Lower lobe of right lung (tissue), 2 donors: ENCODE data around the gene LRRK1. TPM values are rescaled to one million over a fixed set of nuclear protein-coding genes. Genes with fewer than 3 reads are reported as not detected.
"Not testable (repeated sequence)": the region's sequence is repeated elsewhere in the genome, so short reads cannot be mapped to it uniquely, and the experiment has no call there.

Experiments
- ATAC-seq, 2 donors: fragments of 200-7000 bp; cut with Tn5 transposase; one replicate each; pipeline ENCODE4 v1.9.1; 2020 to 2022; ENCODE audit warnings: mild to moderate bottlenecking in 2 of 2, moderate library complexity in 2 of 2
- DNase-seq: peaks from one replicate; pipeline ENCODE4 v3.0.0-alpha.2; 2020
- H3K27ac ChIP-seq: fragments of 200-600 bp; one replicate; pipeline ENCODE4 v1.8.0; 2022
- H3K27me3 ChIP-seq: fragments of 200-600 bp; one replicate; pipeline ENCODE4 v1.8.0; 2022; ENCODE audit warnings: low read depth
- H3K36me3 ChIP-seq: fragments of 200-600 bp; one replicate; pipeline ENCODE4 v1.8.0; 2022; ENCODE audit warnings: mild to moderate bottlenecking
- H3K4me1 ChIP-seq: fragments of 200-600 bp; one replicate; pipeline ENCODE4 v1.8.0; 2022
- H3K4me3 ChIP-seq: fragments of 200-600 bp; one replicate; pipeline ENCODE4 v1.8.0; 2022; ENCODE audit warnings: mild to moderate bottlenecking
- H3K9me3 ChIP-seq: fragments of 200-600 bp; one replicate; pipeline ENCODE4 v1.8.0; 2022
- intact Hi-C: fragments of 100-400 bp; cut with DNase I; formaldehyde crosslinking; loops from one replicate; pipeline ENCODE4 v1.11.0; 2022
- total RNA-seq: library from RNA; stranded (reverse); fragmentation: NEBNext Ultra II Directional; extraction: Animal tissue kit (Norgen Biotek cat#: 25700); gene quantifications from one replicate; pipeline ENCODE4 v1.2.1, GENCODE V29; 2021
- TF ChIP-seq, protein P1 (sequence below): fragments of 200-600 bp; IDR thresholded peaks from one replicate; pipeline ENCODE4 v1.8.0; 2022; ENCODE audit warnings: antibody characterized with exemption, mild to moderate bottlenecking
- donor health status: DM: no; HTN: yes; CAD: no; lungs with severe emphysema.

The LRRK1 gene
- total RNA-seq, 1 donor from 2014 or later: 24.3 TPM

DNA sequence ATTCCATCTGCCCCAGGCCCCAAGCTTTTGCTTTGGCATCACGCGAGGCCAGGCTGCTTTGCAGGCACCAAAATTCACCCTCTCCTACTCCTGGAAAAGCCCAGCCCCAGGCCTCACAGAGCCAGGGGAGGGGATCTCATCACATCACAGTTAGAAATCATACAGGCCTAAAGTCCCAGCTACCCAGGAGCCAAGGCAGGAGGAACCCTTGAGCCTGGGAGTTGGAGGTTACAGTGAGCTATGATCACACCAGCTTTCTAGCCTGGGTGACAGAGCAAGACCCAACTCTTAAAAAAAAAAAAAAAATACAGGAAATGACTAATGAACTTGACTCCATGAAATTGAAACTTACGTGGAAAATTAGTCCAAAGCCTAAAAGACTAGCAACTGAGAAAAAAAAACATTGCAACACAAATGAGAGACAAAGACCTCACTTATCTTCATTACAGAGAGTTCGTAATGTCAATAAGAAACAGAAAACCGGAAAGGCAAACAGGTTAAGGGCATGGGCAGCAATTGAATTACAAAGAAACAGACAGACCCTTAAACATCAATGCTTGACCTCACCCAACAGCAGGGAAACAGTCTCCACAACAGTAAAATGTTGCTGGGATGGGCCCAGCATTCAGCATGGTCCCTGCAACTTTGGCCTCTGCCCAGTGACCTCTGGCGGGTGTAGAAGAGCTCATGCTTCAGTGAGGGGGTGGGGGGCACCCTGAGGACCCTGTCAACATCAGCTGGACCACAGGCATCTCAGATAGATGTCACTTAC, 151.5 kb downstream of the LRRK1 start:
- H3K27ac ChIP-seq: peak overlapping the region; percentile 54
- ATAC-seq: peak; percentile 34 to 40
- TF ChIP-seq, protein P1, sequence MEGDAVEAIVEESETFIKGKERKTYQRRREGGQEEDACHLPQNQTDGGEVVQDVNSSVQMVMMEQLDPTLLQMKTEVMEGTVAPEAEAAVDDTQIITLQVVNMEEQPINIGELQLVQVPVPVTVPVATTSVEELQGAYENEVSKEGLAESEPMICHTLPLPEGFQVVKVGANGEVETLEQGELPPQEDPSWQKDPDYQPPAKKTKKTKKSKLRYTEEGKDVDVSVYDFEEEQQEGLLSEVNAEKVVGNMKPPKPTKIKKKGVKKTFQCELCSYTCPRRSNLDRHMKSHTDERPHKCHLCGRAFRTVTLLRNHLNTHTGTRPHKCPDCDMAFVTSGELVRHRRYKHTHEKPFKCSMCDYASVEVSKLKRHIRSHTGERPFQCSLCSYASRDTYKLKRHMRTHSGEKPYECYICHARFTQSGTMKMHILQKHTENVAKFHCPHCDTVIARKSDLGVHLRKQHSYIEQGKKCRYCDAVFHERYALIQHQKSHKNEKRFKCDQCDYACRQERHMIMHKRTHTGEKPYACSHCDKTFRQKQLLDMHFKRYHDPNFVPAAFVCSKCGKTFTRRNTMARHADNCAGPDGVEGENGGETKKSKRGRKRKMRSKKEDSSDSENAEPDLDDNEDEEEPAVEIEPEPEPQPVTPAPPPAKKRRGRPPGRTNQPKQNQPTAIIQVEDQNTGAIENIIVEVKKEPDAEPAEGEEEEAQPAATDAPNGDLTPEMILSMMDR: no peak
- no peaks in the 10 kb centered on the region for H3K27me3 ChIP-seq
- DNase-seq: peak; percentile 31
- intact Hi-C loops: no loop called here
- peaks cover 15% of the 10 kb centered on the region for H3K4me1 ChIP-seq
- H3K9me3 ChIP-seq: no peaks in the 10 kb centered on the region
- H3K36me3 ChIP-seq: peaks cover 20% of the 10 kb centered on the region
- no peak overlapping the region for H3K4me3 ChIP-seq

DNA sequence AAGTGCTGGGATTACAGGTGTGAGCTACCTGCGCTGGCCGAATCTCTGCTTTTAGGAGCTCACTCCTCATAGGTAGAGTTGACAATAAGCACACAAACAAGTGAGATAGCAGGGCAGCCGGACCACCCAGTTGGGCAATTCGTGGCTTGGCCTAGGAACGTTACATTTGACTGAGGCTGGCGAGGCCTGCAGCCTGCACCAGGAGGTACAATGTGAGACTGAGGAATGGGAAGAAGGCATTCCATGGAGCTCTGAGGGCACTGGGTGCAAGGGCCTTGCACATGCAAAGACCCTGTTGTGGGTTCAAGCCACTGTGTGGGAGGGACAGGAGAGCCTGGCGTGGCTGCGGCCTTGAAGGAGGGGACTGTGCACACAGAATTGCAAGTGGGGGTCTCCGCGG, 152.5 kb downstream of the LRRK1 start:
- TF ChIP-seq, protein P1: no peak
- Histone ChIP-seq H3K4me1 (peaks cover 15% of the 10 kb centered on the region), H3K27me3 (no peaks in the 10 kb centered on the region), H3K9me3 (no peaks in the 10 kb centered on the region), H3K36me3 (peaks cover 13% of the 10 kb centered on the region), H3K4me3 (no peak overlapping the region), H3K27ac (no peak overlapping the region)
- DNase-seq (peak; percentile 25), ATAC-seq (no peak)
- intact Hi-C loops: no loop called here

DNA sequence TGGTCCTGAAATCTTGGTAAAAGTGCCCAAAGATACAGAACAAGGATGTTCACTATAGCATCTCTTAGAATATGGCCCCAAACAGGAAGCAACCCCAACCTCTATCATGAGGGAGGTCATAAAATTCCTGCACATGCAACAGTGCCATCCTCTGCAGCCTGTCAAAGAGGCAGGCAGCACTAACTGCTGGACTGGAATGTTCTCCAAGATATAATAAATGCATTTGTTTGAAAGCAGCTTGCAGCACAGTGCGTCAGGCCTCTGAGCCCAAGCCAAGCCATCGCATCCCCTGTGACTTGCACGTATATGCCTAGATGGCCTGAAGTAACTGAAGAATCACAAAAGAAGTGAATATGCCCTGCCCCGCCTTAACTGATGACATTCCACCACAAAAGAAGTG, 153.1 kb downstream of the LRRK1 start:
- DNase-seq, H3K27ac ChIP-seq, ATAC-seq, intact Hi-C loops, H3K9me3 ChIP-seq, H3K27me3 ChIP-seq, H3K4me3 ChIP-seq: not testable (repeated sequence)
- Histone ChIP-seq H3K36me3 (peaks cover 10% of the 10 kb centered on the region), H3K4me1 (peaks cover 15% of the 10 kb centered on the region)

DNA sequence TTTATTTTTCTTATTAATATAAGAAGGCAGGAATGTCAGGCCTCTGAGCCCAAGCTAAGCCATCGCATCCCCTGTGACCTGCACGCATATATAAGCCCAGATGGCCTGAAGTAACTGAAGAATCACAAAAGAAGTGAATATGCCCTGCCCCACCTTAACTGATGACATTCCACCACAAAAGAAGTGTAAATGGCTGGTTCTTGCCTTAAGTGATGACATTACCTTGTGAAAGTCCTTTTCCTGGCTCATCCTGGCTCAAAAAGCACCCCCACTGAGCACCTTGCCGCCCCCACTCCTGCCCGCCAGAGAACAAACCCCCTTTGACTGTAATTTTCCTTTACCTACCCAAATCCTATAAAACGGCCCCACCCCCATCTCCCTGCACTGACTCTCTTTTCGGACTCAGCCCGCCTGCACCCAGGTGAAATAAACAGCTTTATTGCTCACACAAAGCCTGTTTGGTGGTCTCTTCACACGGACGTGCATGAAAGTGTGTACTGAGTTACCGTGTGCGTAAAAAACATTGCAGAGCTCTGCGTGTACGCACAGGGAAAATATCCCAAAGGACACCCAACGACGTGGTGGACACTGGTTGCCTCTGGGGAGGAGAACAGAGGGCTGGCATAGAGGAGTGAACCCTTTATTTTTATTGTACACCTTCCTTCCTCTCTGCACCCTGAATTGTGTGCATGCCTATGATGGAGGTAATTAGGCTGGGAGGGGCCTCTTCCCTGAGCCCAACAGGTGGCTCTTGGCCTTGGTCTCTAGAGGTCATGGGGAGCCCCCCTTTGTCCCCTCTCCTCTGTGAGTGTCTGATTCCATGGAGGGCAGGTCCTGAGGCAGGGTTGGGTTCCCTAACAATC, 158.9 kb downstream of the LRRK1 start:
- H3K27ac ChIP-seq, H3K4me3 ChIP-seq, ATAC-seq, H3K4me1 ChIP-seq, H3K36me3 ChIP-seq, intact Hi-C loops, H3K27me3 ChIP-seq, DNase-seq, H3K9me3 ChIP-seq: not testable (repeated sequence)

DNA sequence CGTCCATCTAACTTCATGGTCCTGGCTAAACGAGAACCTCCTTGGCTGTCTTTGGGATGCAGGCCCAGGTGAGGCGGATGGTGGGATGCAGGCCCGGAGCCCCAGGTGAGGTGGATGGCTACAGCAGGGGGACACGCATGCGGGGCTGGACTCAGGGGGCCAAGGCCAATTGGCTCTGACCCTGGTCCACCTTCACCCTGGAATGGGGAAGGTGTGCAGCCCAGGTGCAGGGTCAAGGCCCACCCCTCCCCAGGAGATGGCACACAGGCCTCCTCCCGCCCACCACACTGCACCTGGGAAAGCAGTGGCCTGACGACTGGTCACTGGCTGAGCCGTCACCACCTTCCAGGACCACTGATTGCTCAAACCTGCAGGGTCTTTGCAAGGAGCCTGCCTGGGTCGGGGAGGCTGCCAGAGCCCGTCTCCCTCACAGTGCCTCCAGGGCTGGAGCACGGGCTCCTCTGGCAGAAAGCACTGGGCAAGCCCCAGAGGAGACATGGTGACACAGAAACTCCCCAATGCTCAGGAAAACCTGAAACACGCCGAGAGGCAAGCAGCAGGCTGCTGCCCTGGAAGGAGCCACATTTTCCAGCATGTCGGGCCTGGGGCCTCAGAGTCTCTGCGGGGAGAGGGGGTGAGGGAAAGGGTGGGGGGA, 159.6 kb downstream of the LRRK1 start:
- Histone ChIP-seq H3K36me3 (no peaks in the 10 kb centered on the region), H3K27ac (no peak overlapping the region), H3K27me3 (no peaks in the 10 kb centered on the region), H3K9me3 (no peaks in the 10 kb centered on the region), H3K4me3 (no peak overlapping the region), H3K4me1 (no peaks in the 10 kb centered on the region)
- intact Hi-C loops: no loop called here
- ATAC-seq: peak in 1 of 2 donors; percentile 32
- TF ChIP-seq, protein P1: no peak
- no peak for DNase-seq

DNA sequence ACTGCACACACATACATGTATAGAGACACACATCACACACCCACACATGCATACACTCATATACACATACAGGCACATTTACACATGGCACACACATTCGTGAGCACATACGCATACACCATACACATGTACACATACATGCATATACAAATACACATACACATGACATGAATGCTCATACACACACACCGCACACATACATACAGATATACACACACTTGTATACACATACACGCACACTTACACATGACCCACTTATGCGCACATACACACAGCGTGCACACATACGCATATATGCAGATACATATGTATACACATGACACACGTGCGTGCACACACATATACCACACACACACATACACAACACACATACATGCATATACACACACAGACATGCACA, 162.7 kb downstream of the LRRK1 start:
- no peaks in the 10 kb centered on the region for H3K4me1 ChIP-seq
- no peak overlapping the region for H3K4me3 ChIP-seq
- H3K27me3 ChIP-seq: no peaks in the 10 kb centered on the region
- ATAC-seq (no peak), DNase-seq (no peak)
- TF ChIP-seq, protein P1: no peak
- H3K9me3 ChIP-seq: no peaks in the 10 kb centered on the region
- no peaks in the 10 kb centered on the region for H3K36me3 ChIP-seq
- intact Hi-C loops: loop anchor here (10.0 kb wide), 1 partner anchor 173 kb away; the partner anchor contains the start of gene CHSY1
- no peak overlapping the region for H3K27ac ChIP-seq
